ENCODE measurements around the gene CLEC17A.

DNA sequence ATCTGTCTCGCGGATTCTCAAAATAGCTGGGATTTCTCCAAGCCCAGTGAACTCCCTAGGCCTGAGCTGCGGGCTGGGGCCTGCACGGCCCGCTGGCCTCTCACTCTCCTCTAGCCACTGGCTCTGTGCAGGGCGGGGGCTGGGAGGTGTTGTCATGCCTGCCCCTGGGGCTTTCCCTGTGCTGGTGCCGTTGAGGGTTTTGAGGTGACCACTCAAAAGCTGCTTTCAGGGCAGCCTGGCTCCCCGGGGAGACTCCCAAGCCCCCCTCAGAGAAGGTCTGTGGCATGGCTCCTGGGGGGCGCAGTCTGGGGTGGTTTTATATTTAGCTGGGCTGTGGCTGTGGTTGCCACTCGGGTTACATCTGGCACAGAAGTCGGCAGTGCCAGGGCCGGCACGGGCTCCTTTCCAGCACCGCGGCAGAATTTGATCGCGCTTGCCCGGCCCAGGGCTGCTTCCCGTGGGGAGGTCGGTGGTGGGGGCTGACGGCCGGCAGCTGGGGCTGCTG, 21.0 kb upstream of the CLEC17A start:
- TF ChIP-seq CTCF (IDR thresholded peaks at IDR 0.05; ENCODE audit: insufficient read depth, low read length) (no peak), SPI1 (IDR thresholded peaks at IDR 0.05; ENCODE audit: borderline replicate concordance, low read depth) (no peak)

Measured in HL-60 (cell line).